RWPE2 (cell line): Measurements from ENCODE around the gene SGMS1.
"Not testable (repeated sequence)": the region's sequence is repeated elsewhere in the genome, so short reads cannot be mapped to it uniquely, and the experiment has no call there.

ENCODE experiments used
- ATAC-seq: fragments of 200-7000 bp; cut with Tn5 transposase; 3 replicates; pipeline ENCODE4 v1.9.1; 2021; ENCODE audit warnings: low read depth
- DNase-seq: peaks from one replicate; pipeline ENCODE4 v3.0.0-alpha.2; 2020; ENCODE audit warnings: low spot score
- H3K27ac ChIP-seq: fragments of 450-650 bp; 2 replicates; pipeline ENCODE4 v1.5.1; 2017; ENCODE audit warnings: mild to moderate bottlenecking; ENCODE audit not compliant: poor library complexity, severe bottlenecking
- H3K27me3 ChIP-seq: fragments of 250-450 bp; sonication (Bioruptor Pico); 2 replicates; pipeline ENCODE4 v1.5.1; 2021; ENCODE audit warnings: mild to moderate bottlenecking, moderate library complexity; ENCODE audit not compliant: insufficient read depth, poor library complexity, severe bottlenecking
- H3K36me3 ChIP-seq: fragments of 250-450 bp; sonication (Bioruptor Pico); 2 replicates; pipeline ENCODE4 v1.5.1; 2020; ENCODE audit warnings: low read depth, mild to moderate bottlenecking, moderate library complexity
- H3K4me1 ChIP-seq: fragments of 250-450 bp; sonication (Bioruptor Pico); 2 replicates; pipeline ENCODE4 v1.5.1; 2021; ENCODE audit warnings: mild to moderate bottlenecking, moderate library complexity; ENCODE audit not compliant: insufficient read depth, poor library complexity, severe bottlenecking
- H3K4me3 ChIP-seq: fragments of 250-450 bp; sonication (Bioruptor Pico); 2 replicates; pipeline ENCODE4 v1.5.1; 2021; ENCODE audit warnings: mild to moderate bottlenecking, moderate library complexity; ENCODE audit not compliant: severe bottlenecking
- H3K9me3 ChIP-seq: fragments of 250-450 bp; sonication (Bioruptor Pico); 2 replicates; pipeline ENCODE4 v1.5.1; 2021; ENCODE audit warnings: mild to moderate bottlenecking, moderate library complexity; ENCODE audit not compliant: severe bottlenecking
- CTCF ChIP-seq: fragments of 450-650 bp; IDR thresholded peaks from one replicate; pipeline ENCODE4 v1.5.1; 2017; ENCODE audit warnings: mild to moderate bottlenecking, moderate library complexity; ENCODE audit not compliant: poor library complexity, severe bottlenecking

Gene SGMS1

GRCh38 chr10:50367732-50368131 is 256.0 kb downstream of the SGMS1 start:
- H3K27me3 ChIP-seq = no peaks in the 10 kb centered on the region
- no peak overlapping the region for H3K4me3 ChIP-seq
- peaks cover 2% of the 10 kb centered on the region for H3K9me3 ChIP-seq
- H3K27ac ChIP-seq = no peak overlapping the region
- peak; percentile 56 for TF ChIP-seq CTCF
- peak; percentile 61; the same call in 1 of the 3 replicates for ATAC-seq
- no peak for DNase-seq
- peaks cover 2% of the 10 kb centered on the region for H3K4me1 ChIP-seq
- H3K36me3 ChIP-seq = no peaks in the 10 kb centered on the region

- DNase-seq, H3K9me3 ChIP-seq, H3K27me3 ChIP-seq, H3K27ac ChIP-seq, ATAC-seq, H3K4me3 ChIP-seq, H3K36me3 ChIP-seq: not testable (repeated sequence)
- peaks cover 10% of the 10 kb centered on the region for H3K4me1 ChIP-seq
Measured at GRCh38 chr10:50366421-50366820, 257.3 kb downstream of the SGMS1 start.

- peaks cover 10% of the 10 kb centered on the region for H3K4me1 ChIP-seq
- H3K27ac ChIP-seq, H3K9me3 ChIP-seq, H3K36me3 ChIP-seq, H3K27me3 ChIP-seq, ATAC-seq, H3K4me3 ChIP-seq, DNase-seq: not testable (repeated sequence)
Measured at GRCh38 chr10:50364730-50365129, 259.0 kb downstream of the SGMS1 start.

- Histone ChIP-seq H3K9me3 (peaks cover 10% of the 10 kb centered on the region), H3K27me3 (no peaks in the 10 kb centered on the region), H3K36me3 (no peaks in the 10 kb centered on the region), H3K4me3 (no peak overlapping the region), H3K27ac (no peak overlapping the region), H3K4me1 (peaks cover 13% of the 10 kb centered on the region)
- DNase-seq (no peak), ATAC-seq (no peak)
- no peak for TF ChIP-seq CTCF
Measured at GRCh38 chr10:50362547-50363125, 261.1 kb downstream of the SGMS1 start.

GRCh38 chr10:50361946-50362345 is 261.8 kb downstream of the SGMS1 start:
- H3K36me3 ChIP-seq = no peaks in the 10 kb centered on the region
- H3K27ac ChIP-seq = no peak overlapping the region
- H3K9me3 ChIP-seq = peaks cover 10% of the 10 kb centered on the region
- H3K4me3 ChIP-seq = no peak overlapping the region
- TF ChIP-seq CTCF = no peak
- no peaks in the 10 kb centered on the region for H3K27me3 ChIP-seq
- H3K4me1 ChIP-seq = peaks cover 13% of the 10 kb centered on the region
- ATAC-seq = no peak
- no peak for DNase-seq

- no peak overlapping the region for H3K4me3 ChIP-seq
- ATAC-seq (no peak), DNase-seq (no peak)
Measured at GRCh38 chr10:50360077-50360850, 263.5 kb downstream of the SGMS1 start.

More at GRCh38 chr10:50360077-50360850, 263.5 kb downstream of the SGMS1 start:
- H3K36me3 ChIP-seq = no peaks in the 10 kb centered on the region
- H3K27ac ChIP-seq = no peak overlapping the region
- H3K9me3 ChIP-seq = peaks cover 10% of the 10 kb centered on the region
- no peak for TF ChIP-seq CTCF
- H3K27me3 ChIP-seq = no peaks in the 10 kb centered on the region
- peaks cover 13% of the 10 kb centered on the region for H3K4me1 ChIP-seq
